Camera-type eye (tissue), 1 donor: ENCODE results near the gene FBLN1. TPM values are rescaled to one million over a fixed set of nuclear protein-coding genes. Genes with fewer than 3 reads are reported as not detected.

Experiments used
- total RNA-seq: library from RNA; depleted of rRNA; stranded (reverse); fragments of >200 nt; gene quantifications from one replicate; pipeline ENCODE4 v1.2.3, GENCODE V29; 2014

The FBLN1 gene, protein sequence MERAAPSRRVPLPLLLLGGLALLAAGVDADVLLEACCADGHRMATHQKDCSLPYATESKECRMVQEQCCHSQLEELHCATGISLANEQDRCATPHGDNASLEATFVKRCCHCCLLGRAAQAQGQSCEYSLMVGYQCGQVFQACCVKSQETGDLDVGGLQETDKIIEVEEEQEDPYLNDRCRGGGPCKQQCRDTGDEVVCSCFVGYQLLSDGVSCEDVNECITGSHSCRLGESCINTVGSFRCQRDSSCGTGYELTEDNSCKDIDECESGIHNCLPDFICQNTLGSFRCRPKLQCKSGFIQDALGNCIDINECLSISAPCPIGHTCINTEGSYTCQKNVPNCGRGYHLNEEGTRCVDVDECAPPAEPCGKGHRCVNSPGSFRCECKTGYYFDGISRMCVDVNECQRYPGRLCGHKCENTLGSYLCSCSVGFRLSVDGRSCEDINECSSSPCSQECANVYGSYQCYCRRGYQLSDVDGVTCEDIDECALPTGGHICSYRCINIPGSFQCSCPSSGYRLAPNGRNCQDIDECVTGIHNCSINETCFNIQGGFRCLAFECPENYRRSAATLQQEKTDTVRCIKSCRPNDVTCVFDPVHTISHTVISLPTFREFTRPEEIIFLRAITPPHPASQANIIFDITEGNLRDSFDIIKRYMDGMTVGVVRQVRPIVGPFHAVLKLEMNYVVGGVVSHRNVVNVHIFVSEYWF
- 206 TPM for total RNA-seq

DNA sequence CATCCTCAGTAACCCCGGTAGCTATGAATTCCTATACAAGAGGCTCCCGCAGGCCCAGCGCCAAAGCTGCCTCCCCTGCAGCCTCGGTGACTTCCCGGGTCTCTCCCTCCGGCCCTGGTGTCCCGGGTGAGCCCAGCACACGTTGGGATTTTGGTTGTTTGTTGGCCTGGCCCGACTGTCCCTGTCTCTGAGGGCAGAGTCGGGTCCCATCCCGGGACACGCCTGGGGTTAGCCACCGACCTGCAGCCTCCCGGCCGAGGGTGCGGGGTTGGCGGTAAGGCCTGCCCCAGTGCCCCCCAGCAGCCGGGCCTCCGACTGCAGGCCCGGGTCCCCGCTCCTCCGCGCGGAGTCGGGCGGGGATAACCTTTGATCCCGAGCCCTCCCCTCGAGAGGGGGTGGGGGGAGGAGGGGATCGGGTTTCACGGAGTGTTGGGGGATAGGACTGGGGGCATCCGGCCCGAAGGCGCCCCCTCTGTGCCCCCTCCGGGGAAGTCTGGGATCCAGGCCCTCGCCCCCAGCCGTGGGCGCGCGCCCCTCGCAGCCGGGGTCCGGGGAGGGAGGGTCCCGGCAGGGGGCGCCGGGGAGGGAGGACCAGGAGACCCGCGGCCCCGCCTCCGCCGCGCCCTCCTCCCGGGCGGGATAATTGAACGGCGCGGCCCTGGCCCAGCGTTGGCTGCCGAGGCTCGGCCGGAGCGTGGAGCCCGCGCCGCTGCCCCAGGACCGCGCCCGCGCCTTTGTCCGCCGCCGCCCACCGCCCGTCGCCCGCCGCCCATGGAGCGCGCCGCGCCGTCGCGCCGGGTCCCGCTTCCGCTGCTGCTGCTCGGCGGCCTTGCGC is at the start of gene FBLN1:
Gene FBLN1, plus strand, starts transcription at position 669 of the 835 bp plus-strand sequence. Its CDS starts 103 bp downstream, at position 772.

Other genes starting within 250 kb of the FBLN1 start
- gene UPK3A, start 217.9 kb upstream of the FBLN1 start, total RNA-seq = 0.49 TPM
- gene FAM118A, start 192.9 kb upstream of the FBLN1 start, total RNA-seq = 39.9 TPM
- 0.11 TPM for gene SMC1B, start 89.3 kb upstream of the FBLN1 start, total RNA-seq
- gene RIBC2, start 89.2 kb upstream of the FBLN1 start, total RNA-seq = 4.8 TPM
- 206 TPM for gene ATXN10, start 169.0 kb downstream of the FBLN1 start, total RNA-seq